Erythroblast (primary cell): ENCODE data around the gene HPS5.

Experiments
- GATA1 ChIP-seq: IDR thresholded peaks from 2 replicates; pipeline ENCODE4 v1.6.1; 2011; ENCODE audit warnings: low read depth, mild to moderate bottlenecking, control low read depth, low read length, moderate library complexity
- POLR2A ChIP-seq: IDR thresholded peaks from 2 replicates; pipeline ENCODE4 v1.6.1; 2011; ENCODE audit warnings: mild to moderate bottlenecking, low read length

DNA sequence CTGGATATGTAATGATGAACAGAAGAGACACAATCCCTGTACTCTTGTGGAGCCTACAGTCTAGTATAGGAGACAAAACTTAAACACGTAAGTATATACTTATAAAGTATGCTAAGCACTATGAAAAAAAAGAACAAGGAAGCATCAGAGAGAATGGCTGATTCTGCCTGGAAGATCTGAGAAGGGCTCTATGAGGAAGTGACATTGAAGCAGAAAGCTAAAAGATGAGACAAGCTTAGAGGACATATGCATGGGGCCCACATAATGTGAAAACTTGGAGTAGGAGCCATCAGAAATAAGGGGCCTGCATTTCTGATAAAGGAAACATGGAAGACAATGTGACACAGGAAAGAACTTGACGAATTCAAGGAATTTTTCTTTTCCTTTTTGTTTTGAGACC, 39.3 kb downstream of the HPS5 start:
- TF ChIP-seq POLR2A = no peak
- TF ChIP-seq GATA1 = no peak
